ENCODE measurements around the gene DPYD. TPM values are rescaled to one million over a fixed set of nuclear protein-coding genes. Genes with fewer than 3 reads are reported as not detected.

The DPYD gene
- total and polyA plus RNA-seq, 9 donors: 17.2 to 45.9 (median 38.7) TPM

GRCh38 chr1:97163591-97164275 lies 757.1 kb downstream of the DPYD start:
- Histone ChIP-seq H3K9me3 (no peaks in the 10 kb centered on the region), H3K27me3 (no peaks in the 10 kb centered on the region), H3K36me3 (no peaks in the 10 kb centered on the region), H3K4me3 (no peak overlapping the region), H3K4me1 (ENCODE audit: insufficient read depth) (no peaks in the 10 kb centered on the region), H3K27ac (no peak overlapping the region)
- DNase-seq: no peak
- TF ChIP-seq POLR2A (IDR thresholded peaks at IDR 0.05) (no peak), CTCF (IDR thresholded peaks at IDR 0.05) (no peak), EP300 (IDR thresholded peaks at IDR 0.05) (no peak)
- 92 to 100% (median 97%) methylated on average over 1 of the region's 1 CpG for WGBS, 3 donors
- intact Hi-C loops (cut with DNase I): no loop called here

- DNase-seq: no peak
- H3K27me3 ChIP-seq: no peaks in the 10 kb centered on the region
- WGBS, 3 donors: 5 to 8% (median 6%) methylated on average over 4 of the region's 4 CpGs
- H3K36me3 ChIP-seq: no peaks in the 10 kb centered on the region
- H3K9me3 ChIP-seq: no peaks in the 10 kb centered on the region
- H3K4me1 ChIP-seq (ENCODE audit: insufficient read depth): no peaks in the 10 kb centered on the region
- H3K4me3 ChIP-seq: no peak overlapping the region
- H3K27ac ChIP-seq: no peak overlapping the region
- no peak for TF ChIP-seq CTCF (IDR thresholded peaks at IDR 0.05)
- TF ChIP-seq EP300 (IDR thresholded peaks at IDR 0.05): no peak
- TF ChIP-seq POLR2A (IDR thresholded peaks at IDR 0.05): no peak
- intact Hi-C loops (cut with DNase I): no loop called here
These were observed 760.0 kb downstream of the DPYD start for GRCh38 chr1:97160818-97161217.

- intact Hi-C loops (cut with DNase I): no loop called here
- Histone ChIP-seq H3K4me3 (no peak overlapping the region), H3K36me3 (no peaks in the 10 kb centered on the region), H3K27me3 (no peaks in the 10 kb centered on the region), H3K9me3 (no peaks in the 10 kb centered on the region), H3K27ac (no peak overlapping the region), H3K4me1 (ENCODE audit: insufficient read depth) (no peaks in the 10 kb centered on the region)
- no peak for TF ChIP-seq POLR2A (IDR thresholded peaks at IDR 0.05)
- TF ChIP-seq EP300 (IDR thresholded peaks at IDR 0.05): no peak
- TF ChIP-seq CTCF (IDR thresholded peaks at IDR 0.05): no peak
- no peak for DNase-seq
These were observed 761.5 kb downstream of the DPYD start for GRCh38 chr1:97159342-97159741.

- 86 to 89% (median 87%) methylated on average over 1 of the region's 1 CpG for WGBS, 3 donors
- intact Hi-C loops (cut with DNase I): no loop called here
- H3K36me3 ChIP-seq: no peaks in the 10 kb centered on the region
- H3K27ac ChIP-seq: no peak overlapping the region
- TF ChIP-seq CTCF (IDR thresholded peaks at IDR 0.05): no peak
- TF ChIP-seq EP300 (IDR thresholded peaks at IDR 0.05): no peak
- TF ChIP-seq POLR2A (IDR thresholded peaks at IDR 0.05): no peak
- no peaks in the 10 kb centered on the region for H3K4me1 ChIP-seq (ENCODE audit: insufficient read depth)
- no peaks in the 10 kb centered on the region for H3K27me3 ChIP-seq
- no peaks in the 10 kb centered on the region for H3K9me3 ChIP-seq
- H3K4me3 ChIP-seq: no peak overlapping the region
- no peak for DNase-seq
These were observed 762.1 kb downstream of the DPYD start for GRCh38 chr1:97158691-97159096.

Data from ovary (tissue), 9 donors.